Fibroblast of the aortic adventitia (primary cell): Measurements from ENCODE around the gene ATP10A. TPM values are rescaled to one million over a fixed set of nuclear protein-coding genes. Genes with fewer than 3 reads are reported as not detected.

ENCODE experiments used
- DNase-seq: peaks from one replicate; pipeline ENCODE4 v3.0.0-alpha.2; 2010; ENCODE audit warnings: low read depth
- H3K4me3 ChIP-seq: 2 replicates; pipeline ENCODE4 v1.5.1; 2011; ENCODE audit warnings: low read depth, mild to moderate bottlenecking, control low read depth, low read length, moderate library complexity
- total RNA-seq: library from RNA; depleted of rRNA; stranded (reverse); fragments of >200 nt; gene quantifications from 2 replicates; pipeline ENCODE4 v1.2.3, GENCODE V29; 2012; ENCODE audit warnings: low replicate concordance
- TF ChIP-seq, protein P1 (sequence below): IDR thresholded peaks from 2 replicates; pipeline ENCODE4 v1.5.1; 2011; ENCODE audit warnings: mild to moderate bottlenecking, low read length, control low read depth, inconsistent platforms; ENCODE audit not compliant: insufficient read depth

The ATP10A gene
- total RNA-seq, 1 donor, result 4.4 TPM

DNA sequence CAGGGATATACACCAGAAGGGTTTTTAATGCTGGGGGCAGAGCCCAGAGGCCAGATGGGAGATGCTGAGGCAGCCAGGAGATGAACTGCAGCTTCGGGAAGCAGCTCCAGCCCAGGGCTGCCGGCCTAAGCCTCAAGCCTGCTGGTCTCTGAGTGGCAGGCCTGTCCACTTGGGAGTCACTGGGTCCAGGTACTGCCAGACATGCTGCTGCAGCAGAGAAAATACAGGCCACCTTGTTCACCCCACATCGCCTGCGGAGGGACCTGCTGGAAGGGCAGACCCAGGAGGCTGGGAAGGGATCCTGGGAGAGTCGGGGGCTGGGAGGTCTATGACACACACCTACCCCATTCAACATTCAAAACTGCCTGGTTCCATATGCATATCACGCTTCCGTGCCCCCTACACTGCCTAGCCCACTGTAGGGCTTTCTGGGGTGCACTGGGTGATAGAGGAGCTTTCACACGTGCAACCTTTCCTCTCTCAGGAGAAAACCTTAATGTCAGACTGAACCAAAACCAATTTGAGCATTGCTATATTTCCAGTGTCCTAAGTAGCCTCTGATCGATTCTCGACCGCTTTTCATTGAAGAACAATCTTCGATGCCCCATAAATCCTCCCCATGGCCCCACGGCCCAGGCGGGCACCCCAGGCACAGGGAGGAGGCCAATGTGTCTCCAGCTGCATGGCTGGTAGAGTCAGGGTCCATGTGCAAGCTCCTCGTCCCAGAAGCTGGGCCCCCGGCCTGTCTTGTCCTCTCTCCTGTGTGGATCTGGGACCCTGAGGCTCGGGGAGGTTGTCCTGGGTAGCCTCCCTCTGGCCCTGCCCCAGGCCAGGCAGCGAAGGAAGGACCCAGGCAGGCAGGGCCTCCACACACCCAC, 147.4 kb downstream of the ATP10A start:
- DNase-seq, result no peak
- TF ChIP-seq, protein P1, sequence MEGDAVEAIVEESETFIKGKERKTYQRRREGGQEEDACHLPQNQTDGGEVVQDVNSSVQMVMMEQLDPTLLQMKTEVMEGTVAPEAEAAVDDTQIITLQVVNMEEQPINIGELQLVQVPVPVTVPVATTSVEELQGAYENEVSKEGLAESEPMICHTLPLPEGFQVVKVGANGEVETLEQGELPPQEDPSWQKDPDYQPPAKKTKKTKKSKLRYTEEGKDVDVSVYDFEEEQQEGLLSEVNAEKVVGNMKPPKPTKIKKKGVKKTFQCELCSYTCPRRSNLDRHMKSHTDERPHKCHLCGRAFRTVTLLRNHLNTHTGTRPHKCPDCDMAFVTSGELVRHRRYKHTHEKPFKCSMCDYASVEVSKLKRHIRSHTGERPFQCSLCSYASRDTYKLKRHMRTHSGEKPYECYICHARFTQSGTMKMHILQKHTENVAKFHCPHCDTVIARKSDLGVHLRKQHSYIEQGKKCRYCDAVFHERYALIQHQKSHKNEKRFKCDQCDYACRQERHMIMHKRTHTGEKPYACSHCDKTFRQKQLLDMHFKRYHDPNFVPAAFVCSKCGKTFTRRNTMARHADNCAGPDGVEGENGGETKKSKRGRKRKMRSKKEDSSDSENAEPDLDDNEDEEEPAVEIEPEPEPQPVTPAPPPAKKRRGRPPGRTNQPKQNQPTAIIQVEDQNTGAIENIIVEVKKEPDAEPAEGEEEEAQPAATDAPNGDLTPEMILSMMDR, result no peak
- H3K4me3 ChIP-seq, result no peak overlapping the region

DNA sequence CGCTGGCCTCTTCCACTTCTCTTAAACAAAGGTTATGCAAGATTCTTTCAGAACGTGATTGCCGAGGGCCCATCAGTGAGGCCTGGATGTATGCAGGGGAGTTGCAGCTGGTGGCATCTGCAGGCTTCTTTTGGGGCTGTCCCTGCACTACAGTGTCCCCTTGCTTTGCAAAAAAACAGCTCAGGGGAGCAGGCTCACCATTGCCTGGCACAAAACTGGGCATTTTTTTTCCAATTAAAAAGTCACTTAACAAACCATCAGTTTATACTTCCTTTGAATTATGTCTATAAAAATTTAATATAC, 148.6 kb downstream of the ATP10A start:
- TF ChIP-seq, protein P1, result no peak
- DNase-seq, result no peak
- no peak overlapping the region for H3K4me3 ChIP-seq

DNA sequence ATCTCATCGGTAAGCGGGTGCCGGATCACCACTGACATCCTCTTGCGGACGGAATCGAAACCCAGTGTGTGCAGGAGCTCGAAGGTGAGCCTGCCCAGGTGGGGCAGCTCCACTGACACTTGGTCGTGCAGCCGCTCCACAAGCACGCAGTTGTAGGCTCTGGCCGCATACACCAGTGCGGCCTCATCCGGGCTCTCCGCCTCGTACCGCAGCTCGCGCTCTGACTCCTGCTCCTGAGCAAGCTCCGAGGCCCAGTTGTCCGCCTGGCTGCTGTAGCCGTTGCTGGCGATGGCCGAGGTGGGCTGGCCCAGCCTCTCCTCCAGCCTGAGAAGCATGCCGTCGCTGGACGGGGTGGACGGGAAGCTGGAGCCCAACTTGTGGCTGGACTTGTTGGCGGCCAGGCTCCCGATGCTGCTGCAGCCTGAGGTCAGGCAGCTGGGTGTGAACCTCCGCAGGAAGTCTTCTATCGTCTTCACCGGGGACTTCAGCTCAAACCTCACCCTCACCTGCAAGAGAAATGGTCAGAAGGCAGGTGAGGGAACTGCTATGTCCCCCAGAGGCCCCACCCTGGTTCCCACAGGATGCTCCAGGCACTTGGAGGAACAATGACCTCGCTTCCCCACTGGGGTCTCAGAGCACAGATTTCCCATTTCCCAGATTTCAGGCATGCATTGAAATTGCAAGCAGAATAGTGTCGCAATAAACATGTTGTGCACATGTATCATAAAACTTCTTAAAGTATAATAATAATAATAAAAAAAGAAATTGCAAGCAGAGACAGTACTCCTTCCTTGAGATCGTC, 149.2 kb downstream of the ATP10A start:
- no peak for DNase-seq
- no peak overlapping the region for H3K4me3 ChIP-seq
- TF ChIP-seq, protein P1, result no peak

DNA sequence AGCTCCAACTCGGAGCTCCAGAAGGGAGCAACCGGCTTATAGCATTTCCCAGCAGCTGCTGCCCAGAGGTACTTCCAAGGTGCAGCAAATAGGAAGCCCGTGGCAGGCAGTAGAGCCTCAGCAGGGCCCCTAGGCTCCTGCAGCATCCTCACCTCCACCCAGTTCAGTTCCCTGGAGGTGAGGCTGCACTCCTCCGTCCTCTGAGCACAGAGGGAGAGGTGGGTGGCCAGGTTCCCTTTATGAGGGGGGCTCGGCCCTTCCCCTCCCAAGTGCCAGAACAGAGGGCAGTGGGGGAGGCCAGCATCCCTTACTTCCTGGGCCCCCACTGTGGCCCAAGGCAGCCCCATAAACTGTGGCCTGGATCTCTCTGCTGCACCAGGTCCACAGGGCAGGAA, 150.2 kb downstream of the ATP10A start:
- TF ChIP-seq, protein P1, result no peak
- DNase-seq, result no peak
- H3K4me3 ChIP-seq, result no peak overlapping the region

DNA sequence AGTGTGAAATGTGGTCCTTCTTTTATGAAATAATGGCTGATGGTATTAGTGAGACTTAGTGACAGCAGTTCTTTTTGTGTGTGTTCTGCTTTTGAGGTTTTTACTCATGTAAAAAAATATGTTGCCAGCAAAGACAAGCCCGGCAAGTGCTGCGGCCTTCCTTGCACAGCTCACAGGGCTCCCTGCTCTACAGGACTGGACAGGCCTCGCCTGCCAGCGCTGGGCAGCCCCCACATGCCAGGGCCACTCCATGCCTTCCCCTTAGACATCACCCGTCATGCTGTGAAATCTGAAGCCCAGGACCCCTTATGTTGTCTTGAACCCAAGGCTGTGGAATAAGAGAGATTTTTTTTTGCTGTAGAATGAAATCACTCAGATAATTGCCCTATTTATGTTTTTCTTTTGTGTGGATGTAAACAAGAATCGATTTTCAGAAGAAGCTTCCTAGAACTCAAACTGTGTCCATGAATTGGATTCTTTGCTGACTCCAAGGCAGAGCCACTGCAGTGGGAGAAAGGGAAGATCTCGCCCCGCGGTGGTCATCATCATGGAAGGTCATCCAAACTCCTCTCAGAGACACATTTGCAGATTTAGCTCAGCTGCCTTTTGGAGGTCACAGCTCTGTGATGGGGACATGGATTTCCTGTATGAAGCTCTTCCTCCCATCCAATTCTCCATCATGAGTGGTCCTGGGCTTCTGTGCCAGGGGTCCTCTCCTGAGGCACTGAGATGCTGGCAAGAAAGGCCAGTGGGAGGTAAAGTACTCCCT, 150.8 kb downstream of the ATP10A start:
- DNase-seq, result no peak
- H3K4me3 ChIP-seq, result no peak overlapping the region
- TF ChIP-seq, protein P1, result no peak

DNA sequence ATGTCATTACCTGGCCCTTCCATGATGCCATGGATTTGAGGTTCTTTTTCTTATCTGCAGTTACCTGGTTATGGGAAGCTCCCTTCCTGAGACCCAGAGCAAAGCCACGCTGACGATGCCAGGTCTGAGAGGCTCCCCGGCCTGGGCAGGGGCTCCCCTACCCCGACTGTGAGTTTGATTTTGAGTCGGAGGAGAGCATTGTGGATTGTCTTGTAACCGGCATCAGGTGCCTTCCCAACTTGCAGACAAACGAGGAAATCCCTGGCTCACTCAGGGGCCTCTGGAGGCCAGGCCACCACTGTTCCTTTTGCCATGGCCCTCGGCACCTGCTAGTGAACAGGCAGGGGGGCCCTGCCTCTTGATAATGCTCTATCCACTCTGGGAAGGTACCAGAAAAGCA, 151.4 kb downstream of the ATP10A start:
- DNase-seq, result no peak
- TF ChIP-seq, protein P1, result no peak
- H3K4me3 ChIP-seq, result no peak overlapping the region
